ENCODE measurements around the gene FIGN.

Gene FIGN

DNA sequence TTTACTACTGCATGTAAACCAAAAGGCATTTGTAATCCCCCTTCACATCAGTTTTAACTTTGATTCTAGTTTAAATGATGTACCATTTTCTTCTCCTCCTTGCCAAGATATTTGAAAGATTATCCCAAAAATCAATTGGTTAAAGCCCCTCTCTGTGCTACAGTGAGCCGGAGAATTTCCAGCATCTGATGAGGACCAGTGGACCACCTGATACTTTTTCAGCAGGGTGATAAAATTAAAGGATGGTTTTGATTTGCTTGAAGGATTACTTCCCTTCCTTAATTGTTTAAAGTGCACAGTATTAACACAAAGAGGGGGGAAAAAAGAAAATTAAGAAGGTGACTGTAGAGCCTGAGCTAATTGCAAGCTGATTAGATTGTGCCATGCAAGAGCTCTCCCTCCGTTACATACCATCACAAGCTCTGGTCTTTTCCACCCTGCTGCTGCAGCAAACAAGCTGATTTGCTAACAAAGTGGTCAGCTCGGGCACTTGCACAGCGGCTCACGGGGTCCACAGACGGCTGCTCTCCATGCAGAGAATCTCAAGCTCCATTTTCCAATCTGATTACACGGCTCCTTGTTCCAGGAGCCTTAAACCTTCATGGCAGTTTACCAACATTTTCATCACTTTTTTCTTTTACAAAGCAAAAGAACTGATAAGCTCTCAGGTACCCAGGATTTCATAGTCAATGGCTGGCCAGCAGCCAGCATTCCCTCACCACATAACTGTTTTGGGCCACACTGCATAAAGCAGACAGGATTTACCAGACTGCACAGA lies 22.1 kb downstream of the FIGN start:
- DNase-seq (ENCODE audit: extremely low spot score, insufficient read length, low read depth): no peak
- FAIRE-seq: no peak

- DNase-seq (ENCODE audit: extremely low spot score, insufficient read length, low read depth) (no peak), FAIRE-seq (no peak)
These were observed 24.1 kb downstream of the FIGN start for GRCh38 chr2:163711699-163712098.

- no peak for FAIRE-seq
These were observed 24.6 kb downstream of the FIGN start for GRCh38 chr2:163711258-163711657.

DNA sequence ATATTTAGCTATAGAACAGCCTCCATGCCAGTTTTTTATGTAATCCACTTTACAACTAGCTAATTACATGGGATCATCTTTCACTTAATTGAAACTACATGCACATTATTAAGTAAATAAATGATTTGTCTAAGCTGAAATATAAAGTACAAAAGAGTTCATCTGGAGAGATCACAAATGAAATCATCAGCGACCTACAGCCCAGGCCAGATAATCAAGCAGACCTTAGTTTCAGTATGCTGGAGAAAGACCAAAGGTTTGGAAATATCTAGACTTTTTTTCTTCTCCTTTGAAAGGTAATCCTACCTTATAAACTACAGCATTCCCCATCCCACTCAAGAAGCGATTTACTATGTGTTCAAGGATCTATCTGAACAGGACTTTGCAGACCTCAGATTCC lies 26.5 kb downstream of the FIGN start:
- DNase-seq (ENCODE audit: extremely low spot score, insufficient read length, low read depth) (no peak), FAIRE-seq (no peak)

More at GRCh38 chr2:163711258-163711657, 24.6 kb downstream of the FIGN start:
- DNase-seq (ENCODE audit: extremely low spot score, insufficient read length, low read depth): no peak

DNA sequence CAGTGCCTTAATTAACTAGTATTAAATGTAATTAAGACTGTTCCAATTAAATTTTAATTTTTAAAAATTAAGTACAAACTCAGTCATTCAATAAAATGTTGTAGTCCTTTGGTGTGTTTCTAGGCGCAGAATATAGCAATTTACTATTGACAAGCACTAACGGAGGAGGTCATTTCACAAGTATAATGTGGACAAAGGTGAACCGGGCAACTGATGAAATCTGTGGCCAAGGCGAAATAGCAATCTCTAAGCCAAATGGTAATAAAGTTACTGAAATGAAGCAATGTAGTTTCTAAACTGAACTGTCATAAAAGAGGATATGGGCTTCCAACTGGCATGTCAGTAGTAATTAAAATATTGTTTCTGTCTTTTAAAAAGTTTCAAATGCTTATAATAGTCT lies 27.5 kb downstream of the FIGN start:
- no peak for FAIRE-seq
- no peak for DNase-seq (ENCODE audit: extremely low spot score, insufficient read length, low read depth)

DNA sequence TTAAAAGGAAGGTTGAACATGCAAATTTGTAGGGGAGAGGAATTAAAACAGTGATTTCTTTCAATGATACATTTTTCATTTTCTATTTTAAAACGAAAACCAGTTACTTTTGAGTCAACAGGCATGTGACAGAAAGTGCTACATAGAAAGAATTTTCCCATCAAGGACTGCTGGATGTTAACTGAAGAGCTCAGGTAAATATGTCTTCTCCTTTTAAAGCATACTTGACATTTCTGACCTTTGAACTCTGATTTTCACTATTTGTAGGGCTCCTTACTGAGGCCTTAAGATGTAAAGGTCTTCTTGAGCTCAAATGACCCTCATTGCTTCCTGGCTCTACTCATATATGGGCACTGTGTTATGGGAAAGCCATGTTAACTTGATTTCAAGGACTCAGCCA lies 32.4 kb downstream of the FIGN start:
- DNase-seq (ENCODE audit: extremely low spot score, insufficient read length, low read depth) (no peak), FAIRE-seq (no peak)

DNA sequence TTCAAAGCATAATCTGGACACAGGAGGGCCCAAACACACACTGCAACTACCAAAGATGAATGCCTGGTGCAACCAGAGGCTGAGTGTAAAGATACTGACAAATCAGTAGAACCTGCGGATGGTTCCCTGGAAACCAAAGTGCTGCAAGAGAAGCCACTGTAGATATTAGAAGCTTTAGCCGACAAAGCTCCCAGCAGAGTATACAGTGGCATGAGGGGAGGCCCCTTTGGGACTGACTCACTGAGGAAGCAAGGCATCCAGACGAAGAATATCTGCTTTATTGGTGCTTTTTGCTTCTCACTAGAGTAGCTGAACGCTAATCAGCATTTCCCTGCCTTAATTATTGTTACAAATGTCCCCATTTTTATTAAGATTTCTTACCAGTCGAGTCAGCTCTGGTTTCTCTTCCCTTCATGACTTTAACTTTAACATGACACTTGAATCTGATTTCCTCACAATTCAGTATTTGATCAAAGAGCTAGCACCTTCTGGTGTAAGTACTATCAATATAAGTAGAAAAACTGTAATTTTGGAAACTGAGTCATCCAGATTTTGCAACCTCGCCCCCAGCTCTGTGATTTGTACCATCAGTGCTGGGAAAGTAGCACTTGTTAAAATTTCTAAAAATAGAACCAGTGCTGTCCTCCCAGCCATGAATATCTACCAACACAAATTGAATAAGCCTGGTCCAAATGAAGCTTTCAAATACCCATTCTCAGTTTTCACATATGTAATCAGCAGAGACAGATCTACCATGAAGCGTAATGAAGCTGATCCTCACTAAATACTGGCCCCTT lies 34.2 kb downstream of the FIGN start:
- FAIRE-seq (no peak), DNase-seq (ENCODE audit: extremely low spot score, insufficient read length, low read depth) (no peak)

DNA sequence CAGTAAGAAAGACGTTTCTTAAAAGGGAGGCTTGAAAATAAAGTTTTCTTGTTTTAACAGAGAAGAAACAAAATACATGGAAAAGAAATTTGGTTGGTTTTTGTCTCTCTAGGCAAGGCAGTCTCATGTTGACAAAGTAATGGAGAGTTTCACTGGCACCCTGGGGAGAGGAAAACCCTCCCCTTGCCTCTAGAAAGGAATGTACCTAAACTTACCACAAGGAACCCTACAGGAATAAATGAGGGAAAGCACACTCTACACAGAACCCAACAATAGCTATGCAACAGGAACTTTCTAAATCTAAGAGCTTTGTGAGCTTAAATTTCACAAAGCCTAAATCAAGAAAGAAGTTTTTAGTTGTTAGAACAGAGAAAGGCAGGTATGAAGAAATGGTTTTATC lies 37.0 kb downstream of the FIGN start:
- FAIRE-seq: no peak
- no peak for DNase-seq (ENCODE audit: extremely low spot score, insufficient read length, low read depth)

- FAIRE-seq (no peak), DNase-seq (ENCODE audit: extremely low spot score, insufficient read length, low read depth) (no peak)
These were observed 37.8 kb downstream of the FIGN start for GRCh38 chr2:163697846-163698637.

- FAIRE-seq: no peak
- DNase-seq (ENCODE audit: extremely low spot score, insufficient read length, low read depth): no peak
These were observed 38.4 kb downstream of the FIGN start for GRCh38 chr2:163697429-163697828.

DNA sequence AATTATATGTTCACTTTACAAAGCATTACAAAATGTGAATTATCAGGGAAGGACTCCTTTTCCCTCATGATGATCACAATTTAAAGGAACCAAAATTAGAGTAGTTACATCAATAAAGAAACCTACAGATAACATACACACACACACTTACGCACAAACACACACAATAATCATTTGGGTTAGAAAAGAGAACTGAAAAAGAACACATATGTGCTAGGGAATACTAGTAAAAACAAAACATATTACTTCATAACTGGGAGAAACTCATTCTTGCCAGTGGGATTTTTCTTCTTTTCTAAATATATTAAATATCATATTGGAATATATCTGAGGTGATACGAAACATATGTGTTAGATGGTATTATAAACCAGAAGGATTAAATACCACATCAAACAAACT lies 42.3 kb downstream of the FIGN start:
- DNase-seq (ENCODE audit: extremely low spot score, insufficient read length, low read depth) (no peak), FAIRE-seq (no peak)

GRCh38 chr2:163692611-163693482 lies 43.0 kb downstream of the FIGN start:
- DNase-seq (ENCODE audit: extremely low spot score, insufficient read length, low read depth): no peak

DNA sequence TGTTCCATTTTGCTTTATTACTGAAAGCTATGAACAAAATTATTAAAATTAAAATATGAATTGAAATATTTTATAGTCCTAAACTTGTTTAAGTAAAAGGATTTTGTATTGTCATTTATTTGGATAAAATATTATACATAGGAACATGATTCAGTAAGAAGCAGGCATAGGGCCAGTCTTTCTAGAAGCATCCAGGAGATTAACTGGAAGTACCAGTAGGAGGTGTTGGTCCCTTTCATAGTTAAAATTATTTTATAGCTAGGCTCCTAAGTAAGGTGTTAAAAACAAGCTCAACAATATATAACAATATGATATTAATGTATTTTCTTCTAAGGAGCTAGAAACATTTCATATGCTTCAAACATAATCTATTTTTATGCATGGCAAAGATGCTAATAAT lies 43.7 kb downstream of the FIGN start:
- FAIRE-seq: no peak
- no peak for DNase-seq (ENCODE audit: extremely low spot score, insufficient read length, low read depth)

More at GRCh38 chr2:163692611-163693482, 43.0 kb downstream of the FIGN start:
- FAIRE-seq: no peak

- DNase-seq (ENCODE audit: extremely low spot score, insufficient read length, low read depth) (no peak), FAIRE-seq (no peak)
These were observed 44.9 kb downstream of the FIGN start for GRCh38 chr2:163690896-163691295.

DNA sequence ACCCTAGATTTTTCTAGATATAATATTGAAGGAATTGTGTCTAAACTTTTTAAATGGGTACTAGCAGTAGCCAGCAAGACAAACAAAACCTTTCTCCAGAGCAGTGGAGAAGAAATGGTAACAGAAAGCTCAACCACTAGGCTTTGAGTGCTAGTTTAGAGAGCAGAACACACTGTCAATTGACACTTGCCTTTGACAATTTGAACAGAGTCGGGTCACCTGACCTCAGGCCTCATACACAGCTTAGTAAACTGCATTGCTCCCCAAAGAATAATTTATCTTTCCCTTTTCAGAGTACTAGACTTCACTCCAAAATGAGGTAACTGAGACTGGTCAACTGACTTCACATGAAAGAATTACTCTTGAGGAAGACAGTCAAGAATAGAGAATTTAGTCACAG lies 48.6 kb downstream of the FIGN start:
- no peak for DNase-seq (ENCODE audit: extremely low spot score, insufficient read length, low read depth)
- FAIRE-seq: no peak

GRCh38 chr2:163686289-163686688 lies 49.5 kb downstream of the FIGN start:
- DNase-seq (ENCODE audit: extremely low spot score, insufficient read length, low read depth) (no peak), FAIRE-seq (no peak)

DNA sequence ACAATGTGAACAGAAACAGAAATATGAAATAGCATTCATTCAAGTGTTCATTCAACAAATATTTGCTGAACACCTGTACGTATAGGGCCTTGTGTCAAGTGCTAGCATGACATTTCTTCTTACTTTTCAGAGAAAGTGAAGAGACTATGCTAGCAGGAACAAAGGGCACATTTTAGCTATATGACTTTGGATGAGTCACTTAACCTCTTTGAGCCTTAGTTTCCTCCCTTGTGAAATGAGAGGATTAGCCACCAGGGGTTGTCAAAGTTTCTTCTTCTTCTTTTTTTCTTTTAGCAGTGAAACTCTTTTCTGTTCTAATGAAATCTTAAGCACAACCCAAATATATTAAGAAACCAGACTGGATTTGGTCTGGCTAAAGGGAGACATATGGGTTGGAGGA lies 53.1 kb downstream of the FIGN start:
- FAIRE-seq (no peak), DNase-seq (ENCODE audit: extremely low spot score, insufficient read length, low read depth) (no peak)

GRCh38 chr2:163681745-163682144 lies 54.1 kb downstream of the FIGN start:
- no peak for FAIRE-seq
- no peak for DNase-seq (ENCODE audit: extremely low spot score, insufficient read length, low read depth)

- FAIRE-seq: no peak
- DNase-seq (ENCODE audit: extremely low spot score, insufficient read length, low read depth): no peak
These were observed 60.4 kb downstream of the FIGN start for GRCh38 chr2:163675388-163675787.

GRCh38 chr2:163673522-163673921 lies 62.3 kb downstream of the FIGN start:
- no peak for DNase-seq (ENCODE audit: extremely low spot score, insufficient read length, low read depth)
- no peak for FAIRE-seq
